ENCODE results near the gene MATR3. TPM values are rescaled to one million over a fixed set of nuclear protein-coding genes. Genes with fewer than 3 reads are reported as not detected.

The MATR3 gene
- total and polyA plus RNA-seq, 3 experiments from 2014 or later: 184 to 364 (median 199) TPM

DNA sequence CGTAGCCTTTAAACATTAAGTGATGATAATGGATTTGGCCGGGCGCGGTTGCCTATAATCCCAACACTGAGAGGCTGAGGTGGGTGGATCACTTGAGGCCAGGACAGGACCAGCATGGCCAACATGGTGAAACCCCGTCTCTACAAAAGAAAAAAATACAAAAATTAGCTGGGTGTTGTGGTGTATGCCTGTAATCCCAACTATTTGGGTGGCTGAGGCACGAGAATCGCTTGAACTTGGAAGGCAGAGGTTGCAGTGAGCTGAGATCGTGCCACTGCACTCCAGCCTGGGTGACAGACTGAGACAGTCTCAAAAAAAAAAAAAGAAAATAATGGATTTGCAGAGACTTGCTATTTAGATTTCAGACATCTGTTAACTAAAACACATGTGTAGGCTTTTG is 9.2 kb upstream of the MATR3 start:
- no peak overlapping the region for H3K4me3 ChIP-seq (ENCODE audit: low read length)
- peaks cover 10% of the 10 kb centered on the region for H3K36me3 ChIP-seq (ENCODE audit: insufficient read depth, low read length)
- no peaks in the 10 kb centered on the region for H3K27me3 ChIP-seq (ENCODE audit: insufficient read depth, low read length, poor library complexity, severe bottlenecking)
- Mint-ChIP-seq H3K27ac (peak overlapping the region in 1 of 8 donors; percentile 36), H3K36me3 (peaks cover 13 to 53% (median 13%) of the 10 kb centered on the region in 3 donors), H3K4me3 (peak overlapping the region in 1 of 7 donors; percentile 13), H3K9me3 (peaks cover 0 to 8% (median 0%) of the 10 kb centered on the region in 5 donors), H3K27me3 (no peaks in the 10 kb centered on the region), H3K4me1 (peaks cover 0 to 4% (median 0%) of the 10 kb centered on the region in 3 donors)
- H3K4me1 ChIP-seq (ENCODE audit: insufficient read depth, low read length): no peaks in the 10 kb centered on the region
- H3K27ac ChIP-seq (ENCODE audit: low read depth, low read length): no peak overlapping the region
- ChIA-PET POLR2A (no interaction called here), CTCF (interaction anchor here (0.9 kb wide), 1 partner anchor 9 kb away, joined by 3 read pairs; the partner anchor contains the start of gene MATR3)
- no peak for DNase-seq
- no peaks in the 10 kb centered on the region for H3K9me3 ChIP-seq (ENCODE audit: low read length)

DNA sequence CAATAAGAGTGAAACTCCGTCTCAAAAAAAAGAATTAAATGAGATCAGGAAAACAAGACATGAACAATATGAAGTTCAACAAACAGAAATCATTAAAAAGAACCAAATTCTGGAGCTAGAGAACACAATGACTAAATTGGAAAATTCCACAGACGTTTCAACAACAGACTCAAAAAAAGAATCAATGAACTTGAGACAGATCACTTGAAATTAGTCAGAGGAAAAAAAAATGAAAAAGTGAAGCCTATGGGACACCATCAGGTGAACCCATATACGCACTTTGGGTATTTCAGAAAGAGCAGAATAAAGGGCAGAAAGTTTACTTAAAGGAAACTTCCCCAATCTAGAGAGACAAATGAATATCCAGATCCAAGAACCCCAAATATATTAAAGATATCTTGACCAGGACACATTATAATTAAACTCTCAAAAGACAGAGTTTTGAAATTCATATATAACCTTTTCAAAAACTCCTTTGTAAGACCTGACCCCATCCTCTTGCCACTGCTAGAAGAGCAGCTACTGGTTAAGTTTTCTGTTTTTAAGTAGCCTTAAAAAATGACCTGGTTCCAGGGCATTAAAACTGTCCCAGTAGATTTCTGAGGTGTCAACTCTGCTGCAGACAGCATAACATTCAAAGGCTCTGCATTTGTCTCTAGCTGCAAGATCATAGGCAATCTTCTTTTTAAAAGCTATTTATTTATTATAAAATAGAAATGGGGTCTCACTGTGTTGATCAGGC is 7.7 kb upstream of the MATR3 start:
- Mint-ChIP-seq H3K27me3 (peaks cover 0 to 1% of the 10 kb centered on the region in 2 donors), H3K4me3 (no peak overlapping the region), H3K36me3 (peaks cover 13 to 41% (median 13%) of the 10 kb centered on the region in 3 donors), H3K9me3 (peaks cover 0 to 8% (median 0%) of the 10 kb centered on the region in 5 donors), H3K4me1 (no peaks in the 10 kb centered on the region), H3K27ac (peak overlapping the region in 1 of 8 donors; percentile 54)
- no peak overlapping the region for H3K27ac ChIP-seq (ENCODE audit: low read depth, low read length)
- H3K9me3 ChIP-seq (ENCODE audit: low read length): no peaks in the 10 kb centered on the region
- ChIA-PET POLR2A (no interaction called here), CTCF (no interaction called here)
- no peak overlapping the region for H3K4me3 ChIP-seq (ENCODE audit: low read length)
- H3K4me1 ChIP-seq (ENCODE audit: insufficient read depth, low read length): no peaks in the 10 kb centered on the region
- no peak for DNase-seq
- H3K27me3 ChIP-seq (ENCODE audit: insufficient read depth, low read length, poor library complexity, severe bottlenecking): no peaks in the 10 kb centered on the region
- H3K36me3 ChIP-seq (ENCODE audit: insufficient read depth, low read length): peaks cover 10% of the 10 kb centered on the region

DNA sequence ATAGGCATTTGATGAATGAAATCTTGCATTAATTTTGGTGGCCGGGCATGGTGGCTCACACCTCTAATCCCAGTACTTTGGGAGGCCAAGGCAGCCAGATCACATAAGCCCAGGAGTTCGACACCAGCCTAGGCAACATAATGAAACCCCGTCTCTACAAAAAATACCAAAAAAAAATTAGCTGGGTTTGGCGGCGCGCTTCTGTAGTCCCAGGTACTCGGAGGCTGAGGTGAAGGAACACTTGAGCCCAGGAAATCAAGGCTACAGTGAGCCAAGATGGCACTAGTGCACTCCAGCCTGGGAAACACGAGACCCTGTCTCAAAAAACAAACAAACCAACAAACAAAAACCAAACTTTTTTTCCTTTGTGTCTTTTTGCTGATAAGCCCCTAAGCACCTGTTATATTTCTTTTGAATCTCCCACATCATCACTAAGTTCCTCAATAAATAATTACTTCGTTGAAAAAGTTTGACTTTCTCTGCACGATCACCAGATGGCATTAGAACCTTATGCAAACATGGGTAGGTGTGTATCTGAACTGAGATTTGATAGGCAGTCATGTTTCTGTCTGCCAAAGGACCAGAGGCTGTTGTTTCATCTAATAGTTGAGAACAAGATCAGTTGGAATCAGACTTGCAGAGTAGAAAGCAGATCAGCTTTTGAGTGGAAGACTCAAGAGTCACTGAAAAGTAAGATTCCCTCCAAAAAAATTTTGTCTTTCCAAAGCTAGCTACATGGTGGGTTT is 5.5 kb upstream of the MATR3 start:
- H3K27ac ChIP-seq (ENCODE audit: low read depth, low read length): no peak overlapping the region
- Mint-ChIP-seq H3K4me1 (peaks cover 0 to 3% (median 3%) of the 10 kb centered on the region in 3 donors), H3K36me3 (peaks cover 13 to 29% (median 13%) of the 10 kb centered on the region in 3 donors), H3K9me3 (peaks cover 0 to 8% (median 0%) of the 10 kb centered on the region in 5 donors), H3K27me3 (peaks cover 0 to 1% of the 10 kb centered on the region in 2 donors), H3K4me3 (peak overlapping the region in 1 of 7 donors; percentile 3), H3K27ac (peak overlapping the region in 1 of 8 donors; percentile 66)
- no peak overlapping the region for H3K4me3 ChIP-seq (ENCODE audit: low read length)
- ChIA-PET CTCF (interaction anchor here (0.7 to 1.5 kb wide), 4 partner anchors 11 to 134 kb away, joined by 3 to 4 read pairs (median 4); no protein-coding TSS in a partner anchor), POLR2A (interaction anchor here (0.6 kb wide), 1 partner anchor 55 kb away, joined by 8 read pairs; no protein-coding TSS in a partner anchor)
- no peaks in the 10 kb centered on the region for H3K9me3 ChIP-seq (ENCODE audit: low read length)
- no peak for DNase-seq
- H3K27me3 ChIP-seq (ENCODE audit: insufficient read depth, low read length, poor library complexity, severe bottlenecking): no peaks in the 10 kb centered on the region
- peaks cover 5% of the 10 kb centered on the region for H3K4me1 ChIP-seq (ENCODE audit: insufficient read depth, low read length)
- H3K36me3 ChIP-seq (ENCODE audit: insufficient read depth, low read length): peaks cover 8% of the 10 kb centered on the region

DNA sequence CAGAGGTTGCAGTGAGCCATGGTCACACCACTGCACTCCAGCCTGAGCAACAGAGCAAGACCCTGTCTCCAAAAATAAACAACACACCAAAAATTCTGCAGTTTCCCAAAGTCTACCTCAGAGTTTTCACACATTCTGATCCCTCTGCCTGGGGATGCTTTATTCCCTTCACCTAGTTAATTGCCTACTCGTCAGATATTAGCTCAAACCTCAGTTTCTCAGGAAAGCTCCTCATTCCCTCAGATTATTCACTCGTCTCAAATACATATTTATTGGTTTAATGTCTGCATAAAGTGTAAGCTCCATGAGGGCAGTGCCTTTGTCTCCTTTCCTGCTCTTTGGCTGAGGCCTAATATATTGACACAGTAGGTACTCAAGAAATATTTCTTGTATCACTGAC is 2.5 kb upstream of the MATR3 start:
- H3K4me1 Mint-ChIP-seq: peaks cover 12 to 23% (median 22%) of the 10 kb centered on the region in 3 donors
- peaks cover 11% of the 10 kb centered on the region for H3K4me1 ChIP-seq (ENCODE audit: insufficient read depth, low read length)
- peaks cover 0 to 26% (median 0%) of the 10 kb centered on the region in 3 donors for H3K36me3 Mint-ChIP-seq
- no peaks in the 10 kb centered on the region for H3K9me3 Mint-ChIP-seq
- no peaks in the 10 kb centered on the region for H3K27me3 ChIP-seq (ENCODE audit: insufficient read depth, low read length, poor library complexity, severe bottlenecking)
- peaks cover 0 to 5% of the 10 kb centered on the region in 2 donors for H3K27me3 Mint-ChIP-seq
- H3K36me3 ChIP-seq (ENCODE audit: insufficient read depth, low read length): no peaks in the 10 kb centered on the region
- CTCF ChIA-PET: interaction anchor here (1.2 kb wide), 1 partner anchor 16 kb away, joined by 3 read pairs; no protein-coding TSS in a partner anchor
- no peak overlapping the region for H3K4me3 ChIP-seq (ENCODE audit: low read length)
- DNase-seq: no peak
- POLR2A ChIA-PET: interaction anchor here (0.5 to 0.6 kb wide), 3 partner anchors 25 to 448 kb away, joined by 3 to 10 read pairs (median 5); no protein-coding TSS in a partner anchor
- no peaks in the 10 kb centered on the region for H3K9me3 ChIP-seq (ENCODE audit: low read length)
- peak overlapping the region in 1 of 8 donors; percentile 46 for H3K27ac Mint-ChIP-seq
- no peak overlapping the region for H3K27ac ChIP-seq (ENCODE audit: low read depth, low read length)
- peak overlapping the region in 2 of 7 donors; percentile 9 to 57 for H3K4me3 Mint-ChIP-seq

DNA sequence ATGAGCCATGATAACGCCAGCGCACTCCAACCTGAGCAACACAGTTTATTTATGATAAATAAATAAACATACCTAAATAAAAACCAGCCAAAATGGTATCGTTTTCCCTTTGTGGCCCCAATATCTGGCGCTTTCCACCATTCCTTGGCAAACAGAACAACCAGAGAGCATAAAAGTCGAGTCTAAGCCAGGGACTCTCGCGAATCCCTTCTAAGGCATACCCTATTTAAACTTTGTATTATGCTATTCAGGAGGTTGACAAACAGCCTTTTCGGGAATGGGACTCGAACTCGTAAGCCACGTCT is 386 bp upstream of the MATR3 start:
- Histone ChIP-seq H3K4me3 (ENCODE audit: low read length) (peak overlapping the region; percentile 78), H3K27ac (ENCODE audit: low read depth, low read length) (peak overlapping the region; percentile 97), H3K27me3 (ENCODE audit: insufficient read depth, low read length, poor library complexity, severe bottlenecking) (no peaks in the 10 kb centered on the region), H3K4me1 (ENCODE audit: insufficient read depth, low read length) (peaks cover 32% of the 10 kb centered on the region), H3K9me3 (ENCODE audit: low read length) (no peaks in the 10 kb centered on the region), H3K36me3 (ENCODE audit: insufficient read depth, low read length) (no peaks in the 10 kb centered on the region)
- peaks cover 0 to 24% (median 0%) of the 10 kb centered on the region in 3 donors for H3K36me3 Mint-ChIP-seq
- peaks cover 0 to 5% of the 10 kb centered on the region in 2 donors for H3K27me3 Mint-ChIP-seq
- no peak for DNase-seq
- ChIA-PET CTCF (interaction anchor here (1.0 to 1.7 kb wide), 7 partner anchors 9 to 718 kb away, joined by 3 to 7 read pairs (median 4); partner anchors contain the start of genes HSPA9 and PAIP2), POLR2A (interaction anchor here (0.6 to 3.7 kb wide), 19 partner anchors 10 to 1114 kb away, joined by 3 to 68 read pairs (median 6); partner anchors contain the start of genes ETF1, HSPA9, KIF20A and MZB1)
- peaks cover 33 to 44% (median 43%) of the 10 kb centered on the region in 3 donors for H3K4me1 Mint-ChIP-seq
- H3K27ac Mint-ChIP-seq: peak overlapping the region; percentile 68 to 99 (median 98)
- peak overlapping the region; percentile 93 to 99 (median 98) for H3K4me3 Mint-ChIP-seq
- no peaks in the 10 kb centered on the region for H3K9me3 Mint-ChIP-seq

DNA sequence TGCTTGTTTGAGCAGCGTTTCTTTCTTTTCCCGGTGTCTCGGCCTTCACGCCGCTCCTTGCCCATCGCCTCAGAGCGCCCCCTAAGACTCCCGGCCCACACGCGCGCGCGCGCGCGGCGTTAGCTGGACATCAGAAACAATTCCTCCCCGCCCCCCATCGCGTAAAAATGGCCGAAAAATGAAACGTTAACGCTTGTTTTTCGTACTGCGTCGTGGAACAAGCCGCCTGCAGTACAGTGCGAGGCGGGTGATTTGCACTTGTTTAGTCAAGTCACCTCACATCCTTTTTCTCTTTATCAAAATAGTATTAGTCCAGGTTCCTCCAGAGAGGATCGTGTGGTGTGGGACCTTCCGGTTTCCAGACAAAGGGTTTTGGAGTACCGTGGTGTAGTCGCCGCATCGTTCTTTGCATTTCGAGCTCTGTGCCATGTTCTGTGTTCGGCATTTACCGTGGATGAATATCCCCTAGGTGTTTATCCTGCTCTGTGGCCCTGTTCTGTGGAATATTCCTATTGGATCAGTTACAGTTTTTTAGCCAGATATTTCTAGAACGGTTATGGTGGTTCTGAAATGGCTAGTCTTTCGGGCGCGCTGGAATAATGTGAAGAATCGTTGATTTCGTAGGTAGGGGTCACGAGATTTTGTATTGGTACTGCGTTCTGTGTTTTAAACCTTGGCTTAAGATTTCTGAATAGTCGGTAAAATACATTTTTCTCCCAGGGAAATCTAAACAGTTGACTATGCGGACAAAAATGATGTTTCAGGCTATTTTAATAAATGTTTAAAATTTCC is 1.0 kb downstream of the MATR3 start:
- Mint-ChIP-seq H3K4me3 (peak overlapping the region; percentile 93 to 99 (median 98)), H3K9me3 (no peaks in the 10 kb centered on the region), H3K27me3 (peaks cover 0 to 5% of the 10 kb centered on the region in 2 donors), H3K36me3 (peaks cover 0 to 26% (median 0%) of the 10 kb centered on the region in 3 donors), H3K4me1 (peaks cover 48 to 58% (median 57%) of the 10 kb centered on the region in 3 donors), H3K27ac (peak overlapping the region; percentile 68 to 99 (median 98))
- H3K9me3 ChIP-seq (ENCODE audit: low read length): no peaks in the 10 kb centered on the region
- H3K4me1 ChIP-seq (ENCODE audit: insufficient read depth, low read length): peaks cover 47% of the 10 kb centered on the region
- peak; percentile 44 to 75 (median 51) for DNase-seq
- H3K27ac ChIP-seq (ENCODE audit: low read depth, low read length): peak overlapping the region; percentile 97
- no peaks in the 10 kb centered on the region for H3K27me3 ChIP-seq (ENCODE audit: insufficient read depth, low read length, poor library complexity, severe bottlenecking)
- ChIA-PET POLR2A (interaction anchor here (0.6 to 3.7 kb wide), 25 partner anchors 8 to 942 kb away, joined by 3 to 68 read pairs (median 5); partner anchors contain the start of genes EGR1, ETF1, HSPA9 and KDM3B), CTCF (interaction anchor here (0.6 to 1.6 kb wide), 11 partner anchors 7 to 719 kb away, joined by 3 to 7 read pairs (median 3); partner anchors contain the start of genes HSPA9, PAIP2, SPATA24 and STING1)
- peak overlapping the region; percentile 78 for H3K4me3 ChIP-seq (ENCODE audit: low read length)
- H3K36me3 ChIP-seq (ENCODE audit: insufficient read depth, low read length): no peaks in the 10 kb centered on the region
